HCT116 (cell line): ENCODE data around the gene PSENEN. TPM values are rescaled to one million over a fixed set of nuclear protein-coding genes. Genes with fewer than 3 reads are reported as not detected.

Experiments
- ATAC-seq: fragments of 200-7000 bp; cut with Tn5 transposase; 2 replicates; pipeline ENCODE4 v1.9.1; 2020; ENCODE audit warnings: mild to moderate bottlenecking, moderate library complexity
- BruUV-seq: library from RNA; stranded (reverse); fragments of 400-500 nt; replicated peaks from 2 replicates; lab custom pipeline; 2021; lab: Mats Ljungman, UMichigan
- CTCF ChIA-PET: fragments of 300-600 bp; sonication (Branson Sonifier 250); formaldehyde crosslinking; loops from one replicate; lab custom pipeline; 2021; ENCODE audit warnings: antibody characterized with exemption; lab: Charles Lee
- POLR2A ChIA-PET: fragments of 300-600, 350-600 bp; sonication (Branson Sonifier 250); formaldehyde crosslinking; loops from one replicate; lab custom pipeline; 2021; ENCODE audit warnings: antibody characterized with exemption; lab: Charles Lee
- RAD21 ChIA-PET, 2 experiments: fragments of 300-600 bp; sonication (Branson Sonifier 250); formaldehyde crosslinking; loops; one replicate each; lab custom pipeline; 2023; ENCODE audit warnings: low total read pairs in 2 of 2; ENCODE audit not compliant: uncharacterized antibody in 2 of 2, unreplicated experiment in 2 of 2, low non-redundant PET in 1 of 2; lab: Charles Lee
- DNase-seq: peaks from one replicate; pipeline ENCODE4 v3.0.0-alpha.2; 2010; ENCODE audit warnings: low read depth, low spot score
- H2AFZ ChIP-seq: fragments of 200-600 bp; shearing (Covaris generic), sonication (generic); 2 replicates; pipeline ENCODE4 v1.6.1; 2017; ENCODE audit warnings: low read depth, mixed run types, mixed read lengths, antibody characterized with exemption, low read length; ENCODE audit not compliant: poor library complexity, severe bottlenecking
- H3K27ac ChIP-seq: 2 replicates; pipeline ENCODE4 v1.5.1; 2012; ENCODE audit warnings: low read depth, low read length
- H3K27me3 ChIP-seq: fragments of 200-600 bp; sonication (generic); 2 replicates; pipeline ENCODE4 v1.6.1; 2016; ENCODE audit warnings: mixed run types, low read length, mixed read lengths; ENCODE audit not compliant: insufficient read depth
- H3K36me3 ChIP-seq, 2 experiments: fragments of 200-500 bp in 1 of 2; fragments of 200-600 bp in 1 of 2; sonication (Bioruptor generic) in 1 of 2; sonication (generic) in 1 of 2; 2 replicates each; pipeline versions ENCODE4 v1.5.1 to v1.6.1; 2014 to 2016; ENCODE audit warnings: low read length in 2 of 2, inconsistent platforms in 1 of 2, mixed read lengths in 1 of 2, mixed run types in 1 of 2; ENCODE audit not compliant: insufficient read depth in 2 of 2, control insufficient read depth in 1 of 2
- H3K4me1 ChIP-seq, 2 experiments: fragments of 200-600 bp in 1 of 2; sonication (generic) in 1 of 2; 2 replicates each; pipeline versions ENCODE4 v1.5.1 to v1.6.1; 2012 to 2017; ENCODE audit warnings: low read length in 2 of 2, inconsistent platforms in 1 of 2, mild to moderate bottlenecking in 1 of 2, mixed read lengths in 1 of 2, mixed run types in 1 of 2, moderate library complexity in 1 of 2; ENCODE audit not compliant: insufficient read depth in 2 of 2, control insufficient read depth in 1 of 2
- H3K4me2 ChIP-seq: fragments of 200-600 bp; sonication (generic); 2 replicates; pipeline ENCODE4 v1.6.1; 2017; ENCODE audit warnings: mixed run types, low read length, mixed read lengths
- H3K4me3 ChIP-seq, 2 experiments: fragments of 200-600 bp in 1 of 2; sonication (generic) in 1 of 2; replicated peaks in 1 of 2; 2 replicates each; pipeline ENCODE4 v1.5.1; 2011 to 2016; ENCODE audit warnings: low read length in 2 of 2, control low read depth in 1 of 2, low read depth in 1 of 2, mild to moderate bottlenecking in 1 of 2, mixed read lengths in 1 of 2, mixed run types in 1 of 2
- H3K79me2 ChIP-seq: fragments of 200-600 bp; sonication (generic); 2 replicates; pipeline ENCODE4 v1.6.1; 2017; ENCODE audit warnings: mild to moderate bottlenecking, mixed run types, low read length, moderate library complexity, mixed read lengths; ENCODE audit not compliant: insufficient read depth
- H3K9ac ChIP-seq: fragments of 200-600 bp; sonication (generic); 2 replicates; pipeline ENCODE4 v1.6.1; 2016; ENCODE audit warnings: low read length, mixed read lengths
- H3K9me2 ChIP-seq: fragments of 200-600 bp; sonication (generic), shearing (Covaris generic); 2 replicates; pipeline ENCODE4 v1.6.1; 2017; ENCODE audit warnings: mixed run types, mild to moderate bottlenecking, moderate library complexity; ENCODE audit not compliant: insufficient read depth
- H3K9me3 ChIP-seq, 2 experiments: fragments of 200-500 bp in 1 of 2; fragments of 200-600 bp in 1 of 2; sonication (Bioruptor generic) in 1 of 2; sonication (generic) in 1 of 2; 2 replicates each; pipeline ENCODE4 v1.6.1; 2014 to 2017; ENCODE audit warnings: low read length in 2 of 2, mixed read lengths in 2 of 2, inconsistent platforms in 1 of 2, low read depth in 1 of 2, mild to moderate bottlenecking in 1 of 2, mixed run types in 1 of 2, moderate library complexity in 1 of 2; ENCODE audit not compliant: control insufficient read depth in 1 of 2, insufficient read depth in 1 of 2
- H4K20me1 ChIP-seq: fragments of 200-600 bp; sonication (generic), shearing (Covaris generic); 2 replicates; pipeline ENCODE4 v1.6.1; 2017; ENCODE audit warnings: mixed run types, mild to moderate bottlenecking, moderate library complexity; ENCODE audit not compliant: insufficient read depth
- CEBPB ChIP-seq: IDR thresholded peaks from 2 replicates; pipeline ENCODE4 v1.6.1; 2012; ENCODE audit warnings: low read depth
- CTCF ChIP-seq, 3 experiments: fragments of 200-600 bp in 1 of 3; sonication (generic) in 1 of 3; IDR thresholded peaks in 2 of 3; conservative IDR thresholded peaks in 1 of 3; 2 replicates each; pipeline ENCODE4 v1.5.1; 2012 to 2017; ENCODE audit warnings: low read depth in 2 of 3, low read length in 2 of 3, antibody characterized with exemption in 1 of 3, borderline replicate concordance in 1 of 3, control low read depth in 1 of 3, mild to moderate bottlenecking in 1 of 3, mixed read lengths in 1 of 3, mixed run types in 1 of 3, moderate library complexity in 1 of 3; ENCODE audit not compliant: insufficient read depth in 1 of 3
- EZH2 ChIP-seq: fragments of 200-600 bp; sonication (generic); IDR thresholded peaks from 2 replicates; pipeline ENCODE4 v1.6.1; 2017; ENCODE audit warnings: antibody characterized with exemption, mixed run types
- POLR2A ChIP-seq: IDR thresholded peaks from 2 replicates; pipeline ENCODE4 v1.7.0; 2011; ENCODE audit warnings: borderline replicate concordance; ENCODE audit not compliant: insufficient read depth, insufficient read length; ENCODE audit errors: extremely low read depth
- POLR2AphosphoS5 ChIP-seq: IDR thresholded peaks from 2 replicates; pipeline ENCODE4 v1.6.1; 2011; ENCODE audit warnings: mild to moderate bottlenecking, low read depth, low read length, moderate library complexity
- REST ChIP-seq: IDR thresholded peaks from 2 replicates; pipeline ENCODE4 v1.6.1; 2012; ENCODE audit warnings: low read depth
- SP1 ChIP-seq: IDR thresholded peaks from 2 replicates; pipeline ENCODE4 v1.6.1; 2012; ENCODE audit warnings: low read depth
- TCF7L2 ChIP-seq: IDR thresholded peaks from 2 replicates; pipeline ENCODE4 v1.7.0; 2011; ENCODE audit warnings: borderline replicate concordance, inconsistent platforms; ENCODE audit not compliant: insufficient read depth, insufficient read length; ENCODE audit errors: extremely low read depth
- ZNF274 ChIP-seq: fragments of 200-500 bp; sonication (Bioruptor generic); IDR thresholded peaks from 2 replicates; pipeline ENCODE4 v1.6.1; 2014; ENCODE audit warnings: mild to moderate bottlenecking, low read depth, low read length, inconsistent platforms
- intact Hi-C: fragments of 100-400 bp; cut with micrococcal nuclease; formaldehyde crosslinking; loops from 2 replicates; pipeline ENCODE4 v1.10.0; 2022
- total RNA-seq: library from RNA; stranded (reverse); gene quantifications from one replicate; pipeline ENCODE4 v1.2.1, GENCODE V29; 2021; ENCODE audit not compliant: unreplicated experiment

PSENEN gene
- total RNA-seq, 1 experiment from 2014 or later = 55.3 TPM

- TF ChIP-seq TCF7L2 = no peak
Observed at GRCh38 chr19:35774274-35775045, 29.0 kb downstream of the PSENEN start (continued).

GRCh38 chr19:35775046-35775297 lies 29.5 kb downstream of the PSENEN start:
- H3K9me3 ChIP-seq = no peaks in the 10 kb centered on the region
- intact Hi-C loops = no loop called here
- H3K27me3 ChIP-seq = no peaks in the 10 kb centered on the region
- no TSS peak for BruUV-seq
- H4K20me1 ChIP-seq = no peaks in the 10 kb centered on the region
- ATAC-seq (no peak), DNase-seq (no peak)
- ChIA-PET POLR2A (no interaction called here), RAD21 (no interaction called here), CTCF (no interaction called here)
- peaks cover 9 to 16% of the 10 kb centered on the region in 2 experiments; a peak in 3 of 4 replicates for H3K4me1 ChIP-seq
- H3K9me2 ChIP-seq = no peaks in the 10 kb centered on the region
- no peak overlapping the region for H3K27ac ChIP-seq
- H3K4me2 ChIP-seq = peak overlapping the region; percentile 77
- no peak for TF ChIP-seq POLR2A
- TF ChIP-seq SP1 = no peak
- no peak for TF ChIP-seq EZH2
- no peak for TF ChIP-seq ZNF274
- no peak for TF ChIP-seq CEBPB
- TF ChIP-seq REST = no peak
- no peak for TF ChIP-seq CTCF (IDR thresholded peaks at IDR 0.05 in 2 of 3, conservative IDR thresholded peaks at IDR 0.05 in 1 of 3; ENCODE audit: borderline replicate concordance in 1 of 3, insufficient read depth in 1 of 3, low read depth in 2 of 3, low read length in 2 of 3)
- TF ChIP-seq POLR2AphosphoS5 = no peak
- no peaks in the 10 kb centered on the region for H3K36me3 ChIP-seq
- no peak overlapping the region for H3K9ac ChIP-seq
- peak overlapping the region; percentile 17 for H2AFZ ChIP-seq
- H3K4me3 ChIP-seq = peak overlapping the region; percentile 15 to 65; a peak in 3 of 4 replicates
- H3K79me2 ChIP-seq = 0 out of 2 replicates have a peak, but pooled peaks cover 3% of the 10 kb centered on the region
